GM12872 (cell line): ENCODE measurements around the gene TH.

Experiments used
- TF ChIP-seq, protein P1 (sequence below): IDR thresholded peaks from 3 replicates; pipeline ENCODE4 v1.5.1; 2011; ENCODE audit warnings: low read depth, mild to moderate bottlenecking, low read length, moderate library complexity; ENCODE audit not compliant: insufficient read depth

The TH gene

DNA sequence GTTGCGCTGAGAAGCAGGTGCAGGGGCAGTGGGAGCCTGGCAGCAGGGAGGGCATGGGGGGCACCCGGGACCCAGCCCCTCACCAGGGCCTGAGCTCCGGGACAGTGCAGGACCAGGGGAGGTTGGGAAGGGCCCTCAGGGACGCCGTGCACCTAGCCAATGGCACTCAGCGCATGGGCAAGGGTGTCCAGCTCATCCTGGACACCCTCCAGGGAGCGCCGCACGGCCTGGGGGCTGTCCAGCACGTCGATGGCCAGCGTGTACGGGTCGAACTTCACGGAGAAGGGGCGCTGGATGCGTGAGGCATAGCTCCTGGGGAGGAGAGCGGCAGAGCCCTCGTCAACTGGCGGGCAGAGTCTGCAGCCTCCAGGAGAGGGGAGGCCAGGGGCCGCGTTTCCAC lies 7.5 kb downstream of the TH start:
- TF ChIP-seq, protein P1, sequence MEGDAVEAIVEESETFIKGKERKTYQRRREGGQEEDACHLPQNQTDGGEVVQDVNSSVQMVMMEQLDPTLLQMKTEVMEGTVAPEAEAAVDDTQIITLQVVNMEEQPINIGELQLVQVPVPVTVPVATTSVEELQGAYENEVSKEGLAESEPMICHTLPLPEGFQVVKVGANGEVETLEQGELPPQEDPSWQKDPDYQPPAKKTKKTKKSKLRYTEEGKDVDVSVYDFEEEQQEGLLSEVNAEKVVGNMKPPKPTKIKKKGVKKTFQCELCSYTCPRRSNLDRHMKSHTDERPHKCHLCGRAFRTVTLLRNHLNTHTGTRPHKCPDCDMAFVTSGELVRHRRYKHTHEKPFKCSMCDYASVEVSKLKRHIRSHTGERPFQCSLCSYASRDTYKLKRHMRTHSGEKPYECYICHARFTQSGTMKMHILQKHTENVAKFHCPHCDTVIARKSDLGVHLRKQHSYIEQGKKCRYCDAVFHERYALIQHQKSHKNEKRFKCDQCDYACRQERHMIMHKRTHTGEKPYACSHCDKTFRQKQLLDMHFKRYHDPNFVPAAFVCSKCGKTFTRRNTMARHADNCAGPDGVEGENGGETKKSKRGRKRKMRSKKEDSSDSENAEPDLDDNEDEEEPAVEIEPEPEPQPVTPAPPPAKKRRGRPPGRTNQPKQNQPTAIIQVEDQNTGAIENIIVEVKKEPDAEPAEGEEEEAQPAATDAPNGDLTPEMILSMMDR: no peak

DNA sequence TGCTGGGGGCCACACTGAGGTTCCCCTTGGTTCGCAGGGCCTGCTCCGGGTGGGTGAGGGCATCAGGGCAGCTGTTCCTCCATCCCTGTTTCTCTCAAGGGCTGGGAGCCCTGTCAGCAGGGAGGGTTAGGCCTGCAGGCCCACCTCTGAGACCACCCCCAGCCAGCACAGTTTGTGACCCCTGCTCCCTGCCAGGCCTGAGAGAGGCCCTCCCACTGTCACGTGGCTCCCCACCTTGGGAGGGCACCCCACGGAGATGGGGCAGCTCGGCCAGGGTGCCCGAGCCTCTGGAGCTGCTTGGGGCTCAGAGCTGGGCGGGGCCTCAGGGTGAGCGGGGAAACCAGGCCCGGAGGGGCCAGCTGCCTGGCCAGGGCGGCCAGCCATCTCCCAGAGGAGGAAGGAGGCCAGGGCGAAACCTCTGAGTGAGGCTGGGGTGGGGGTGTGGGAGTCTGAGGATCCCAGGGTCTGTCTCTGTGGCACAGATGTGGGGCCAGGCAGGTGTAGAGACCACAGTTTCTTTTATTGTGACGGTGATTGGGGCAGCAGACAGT lies 8.1 kb downstream of the TH start:
- TF ChIP-seq, protein P1: no peak

DNA sequence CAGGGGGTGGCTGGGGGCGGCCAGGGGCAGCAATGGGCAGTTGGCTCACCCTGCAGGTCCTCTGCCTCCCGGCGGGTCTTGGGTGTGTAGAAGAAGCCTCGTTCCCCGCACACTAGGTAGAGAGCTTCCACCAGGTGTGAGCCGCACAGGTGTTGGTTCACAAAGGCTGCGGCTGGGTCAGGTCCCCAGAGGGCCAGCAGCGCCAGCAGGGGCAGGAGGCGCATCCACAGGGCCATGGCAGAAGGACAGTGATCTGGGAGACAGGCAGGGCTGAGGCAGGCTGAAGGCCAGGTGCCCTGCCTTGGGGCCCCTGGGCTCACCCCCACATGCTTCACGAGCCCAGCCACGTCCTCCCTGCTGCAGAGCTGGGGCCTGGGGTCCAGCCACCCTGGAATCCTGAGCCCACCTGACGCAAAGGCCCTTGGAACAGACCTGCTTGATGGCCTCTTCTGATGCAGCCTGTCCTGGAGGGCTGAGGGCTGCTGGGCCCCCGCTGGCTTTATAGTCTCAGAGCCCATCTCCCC lies 10.8 kb downstream of the TH start, which contains the start of gene INS:
Gene INS (minus strand): TSS at position 474 of the 524 bp plus-strand sequence. CDS start 238 bp downstream, at position 236.
- TF ChIP-seq, protein P1: no peak

DNA sequence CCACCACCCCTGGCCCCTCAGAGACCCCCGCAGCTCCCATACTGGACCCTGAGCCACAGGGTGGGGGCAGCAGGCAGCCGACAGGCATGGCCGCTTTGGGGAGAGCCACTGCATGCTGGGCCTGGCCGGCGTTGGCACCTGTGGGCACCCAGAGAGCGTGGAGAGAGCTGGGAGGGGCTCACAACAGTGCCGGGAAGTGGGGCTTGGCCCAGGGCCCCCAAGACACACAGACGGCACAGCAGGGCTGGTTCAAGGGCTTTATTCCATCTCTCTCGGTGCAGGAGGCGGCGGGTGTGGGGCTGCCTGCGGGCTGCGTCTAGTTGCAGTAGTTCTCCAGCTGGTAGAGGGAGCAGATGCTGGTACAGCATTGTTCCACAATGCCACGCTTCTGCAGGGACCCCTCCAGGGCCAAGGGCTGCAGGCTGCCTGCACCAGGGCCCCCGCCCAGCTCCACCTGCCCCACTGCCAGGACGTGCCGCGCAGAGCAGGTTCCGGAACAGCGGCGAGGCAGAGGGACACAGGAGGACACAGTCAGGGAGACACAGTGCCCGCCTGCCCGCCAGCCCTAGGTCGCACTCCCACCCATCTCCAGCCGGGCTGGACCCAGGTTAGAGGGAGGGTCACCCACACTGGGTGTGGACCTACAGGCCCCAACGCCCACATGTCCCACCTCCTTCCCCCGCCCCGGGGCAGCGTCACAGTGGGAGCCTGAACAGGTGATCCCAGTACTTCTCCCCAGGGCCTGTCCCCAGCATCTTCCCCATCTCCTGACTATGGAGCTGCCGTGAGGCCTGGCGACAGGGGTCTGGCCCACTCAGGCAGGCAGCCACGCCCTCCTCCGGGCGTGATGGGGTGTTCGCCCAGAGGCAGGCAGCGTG lies 11.8 kb downstream of the TH start:
- TF ChIP-seq, protein P1: no peak

DNA sequence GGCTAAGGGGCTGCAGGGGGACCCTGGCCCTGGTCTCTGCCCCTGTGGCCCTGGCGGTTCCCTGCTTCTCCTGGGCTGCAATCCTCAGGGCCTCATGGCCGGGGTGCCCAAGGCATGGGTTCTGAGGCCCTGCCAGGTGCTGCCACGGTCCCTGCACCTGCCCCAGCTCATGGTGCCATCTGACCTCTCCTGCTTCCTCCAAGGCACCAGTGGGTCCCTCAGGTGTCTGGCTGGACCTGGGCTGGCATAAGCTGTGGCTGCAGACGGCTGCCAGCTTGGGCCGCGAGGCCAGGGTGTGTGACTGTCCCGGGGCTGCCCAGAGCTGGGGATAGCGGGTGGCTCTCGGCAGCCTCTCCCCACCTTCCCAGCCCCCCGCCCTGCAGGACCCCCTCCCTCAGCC lies 12.6 kb downstream of the TH start:
- TF ChIP-seq, protein P1: no peak

DNA sequence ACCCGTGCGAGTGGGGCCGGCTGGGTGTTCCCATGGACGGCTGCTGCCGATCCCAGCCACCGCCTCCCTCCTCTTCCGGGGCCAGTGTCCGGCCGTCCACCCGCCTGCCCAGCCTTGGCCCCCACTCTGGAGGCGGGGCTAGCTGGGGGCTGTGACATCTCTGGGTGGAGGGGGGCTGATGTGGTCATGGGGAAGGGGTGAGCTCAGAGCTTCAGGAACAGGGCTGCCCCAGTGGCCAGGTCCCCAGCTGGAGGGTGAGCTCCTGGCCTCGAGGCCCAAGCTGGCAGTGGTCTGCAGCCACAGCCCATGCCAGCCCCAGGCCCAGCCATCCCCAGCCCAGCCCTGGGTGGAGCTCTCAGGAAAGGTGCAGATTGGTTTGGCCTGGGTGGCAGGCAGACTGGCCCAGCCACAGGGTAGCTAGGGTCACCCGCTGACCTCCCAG lies 13.3 kb downstream of the TH start:
- TF ChIP-seq, protein P1: no peak

DNA sequence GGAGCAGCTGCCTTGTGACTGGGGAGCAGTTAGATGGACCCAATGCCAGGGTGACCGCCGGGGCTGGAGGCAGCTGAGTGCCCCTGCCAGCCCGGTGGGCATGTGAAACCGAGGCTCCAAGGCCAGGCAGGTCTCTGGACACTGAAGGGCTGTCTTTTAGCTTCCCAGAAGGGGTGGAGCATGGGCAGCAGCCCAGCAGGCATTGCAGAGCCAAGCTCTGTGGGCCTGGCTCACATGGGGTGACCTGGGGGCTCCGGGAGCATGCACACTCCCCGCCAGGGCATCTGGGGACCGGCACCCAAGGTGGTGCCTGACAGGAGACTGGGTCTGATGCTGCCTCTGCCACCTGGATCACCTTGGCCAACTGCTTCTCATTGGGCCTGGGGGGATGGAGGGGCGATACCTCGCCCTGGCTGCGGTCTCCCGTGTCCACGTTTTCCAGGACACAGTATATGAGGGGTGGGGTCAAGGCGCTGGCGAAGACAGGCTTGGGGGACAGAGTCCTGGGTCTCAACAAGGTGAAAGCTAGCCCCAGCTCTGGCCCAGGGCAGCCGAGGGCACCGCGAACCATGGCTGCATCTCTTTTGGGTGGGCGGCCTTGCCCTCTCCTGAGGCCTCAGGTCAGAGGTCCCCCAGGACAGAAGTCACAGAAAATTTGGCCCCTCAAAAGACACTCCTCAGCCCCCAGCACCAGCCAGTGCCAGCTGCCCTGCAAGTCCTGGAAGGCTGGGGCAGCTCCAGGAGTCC lies 14.1 kb downstream of the TH start:
- TF ChIP-seq, protein P1: no peak
